Thyroid gland (tissue), 4 donors: ENCODE data around the gene TK2. TPM values are rescaled to one million over a fixed set of nuclear protein-coding genes. Genes with fewer than 3 reads are reported as not detected.
"Not testable (repeated sequence)": the region's sequence is repeated elsewhere in the genome, so short reads cannot be mapped to it uniquely, and the experiment has no call there.

Experiments
- DNase-seq, 2 donors: peaks; one replicate each; pipeline ENCODE4 v3.0.0-alpha.2; 2019
- H3K27ac ChIP-seq, 3 donors: fragments of 200-600 bp; sonication (generic); 1 replicate in 2 of 3; 2 replicates in 1 of 3; pipeline ENCODE4 v1.5.1; 2016 to 2019; ENCODE audit warnings: mild to moderate bottlenecking in 1 of 3, moderate library complexity in 1 of 3
- H3K27me3 ChIP-seq: fragments of 200-600 bp; sonication (generic); one replicate; pipeline ENCODE4 v1.5.1; 2019
- H3K36me3 ChIP-seq, 2 donors: fragments of 200-600 bp; sonication (generic); one replicate each; pipeline ENCODE4 v1.5.1; 2016 to 2019
- H3K4me1 ChIP-seq, 2 donors: fragments of 200-600 bp; sonication (generic); one replicate each; pipeline ENCODE4 v1.5.1; 2017 to 2019
- H3K4me3 ChIP-seq, 3 donors: fragments of 200-600 bp; sonication (generic); replicated peaks in 1 of 3; 1 replicate in 2 of 3; 2 replicates in 1 of 3; pipeline ENCODE4 v1.5.1; 2016; ENCODE audit warnings: mild to moderate bottlenecking in 1 of 3
- H3K9me3 ChIP-seq: fragments of 200-600 bp; sonication (generic); one replicate; pipeline ENCODE4 v1.5.1; 2017
- CTCF ChIP-seq, 6 experiments: fragments of 200-600 bp in 3 of 6; fragments of 450-650 bp in 3 of 6; sonication (generic) in 3 of 6; IDR thresholded peaks; one replicate each; pipeline ENCODE4 v1.5.1; 2016 to 2019; ENCODE audit warnings: antibody characterized with exemption in 6 of 6, mild to moderate bottlenecking in 2 of 6, inconsistent platforms in 1 of 6, moderate library complexity in 1 of 6
- POLR2A ChIP-seq, 2 donors: fragments of 450-650 bp; IDR thresholded peaks; one replicate each; pipeline ENCODE4 v1.6.1; 2017; ENCODE audit warnings: antibody characterized with exemption in 2 of 2, mild to moderate bottlenecking in 2 of 2, moderate library complexity in 1 of 2
- WGBS, 2 donors: methylation state at CpG; one replicate each; pipeline ENCODE4 v1.1.5; 2017; 5-methylcytosine and 5-hydroxymethylcytosine counted together
- intact Hi-C: fragments of 100-400 bp; cut with DNase I; formaldehyde crosslinking; loops from one replicate; pipeline ENCODE4 v1.15.1; 2023
- total RNA-seq, 4 donors: library from RNA; depleted of rRNA; stranded (reverse); fragments of >200 nt; gene quantifications; one replicate each; pipeline ENCODE4 v1.2.3, GENCODE V29; 2016

The TK2 gene
- total RNA-seq, 4 donors from 2014 or later: 31.6 to 55.5 (median 46.6) TPM

- WGBS, 2 donors: 38 to 74% methylated on average over 2 of the region's 2 CpGs
- DNase-seq: no peak
- H3K27me3 ChIP-seq: no peaks in the 10 kb centered on the region
- no peak overlapping the region for H3K4me3 ChIP-seq
- intact Hi-C loops: no loop called here
- H3K27ac ChIP-seq: no peak overlapping the region
- no peaks in the 10 kb centered on the region for H3K9me3 ChIP-seq
- H3K36me3 ChIP-seq: no peaks in the 10 kb centered on the region
- TF ChIP-seq POLR2A (IDR thresholded peaks at IDR 0.05): no peak
- H3K4me1 ChIP-seq: no peaks in the 10 kb centered on the region
Observed at GRCh38 chr16:66572356-66572755, 22.4 kb upstream of the TK2 start.

DNA sequence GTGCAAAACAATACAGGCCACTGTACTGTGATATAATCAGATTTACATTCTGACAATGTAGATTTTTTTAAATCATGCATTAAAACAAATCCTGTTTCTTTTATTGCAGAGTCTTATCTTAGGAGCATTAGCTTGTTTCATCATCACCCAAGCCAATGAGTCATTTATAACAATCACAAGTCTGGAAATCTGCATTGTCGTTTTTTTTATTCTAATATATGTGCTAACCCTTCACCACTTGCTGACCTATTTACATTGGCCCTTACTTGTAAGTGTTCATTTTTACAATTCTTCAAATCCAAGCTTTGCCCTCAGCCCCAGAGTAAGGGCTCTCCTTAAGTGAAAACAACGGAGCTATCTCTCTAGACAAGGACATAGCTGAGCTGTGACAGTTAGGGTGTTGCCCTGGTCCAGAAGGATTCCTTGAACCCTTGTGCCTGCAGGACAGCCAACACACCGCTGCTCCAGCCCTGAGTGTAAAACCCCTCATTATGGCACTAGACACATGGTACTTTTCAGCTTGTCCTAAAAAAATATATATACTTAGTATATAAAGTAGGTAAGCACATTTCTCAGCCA lies 20.0 kb upstream of the TK2 start:
- Histone ChIP-seq H3K4me1 (no peaks in the 10 kb centered on the region), H3K9me3 (no peaks in the 10 kb centered on the region), H3K36me3 (peaks cover 0 to 8% of the 10 kb centered on the region in 2 donors), H3K4me3 (no peak overlapping the region), H3K27me3 (no peaks in the 10 kb centered on the region), H3K27ac (no peak overlapping the region)
- intact Hi-C loops: no loop called here
- 54 to 66% methylated on average over 3 of the region's 3 CpGs for WGBS, 2 donors
- DNase-seq: no peak
- TF ChIP-seq CTCF (IDR thresholded peaks at IDR 0.05) (no peak), POLR2A (IDR thresholded peaks at IDR 0.05) (no peak)

GRCh38 chr16:66569131-66569530 lies 19.2 kb upstream of the TK2 start:
- TF ChIP-seq CTCF (IDR thresholded peaks at IDR 0.05) (no peak), POLR2A (IDR thresholded peaks at IDR 0.05) (no peak)
- intact Hi-C loops: no loop called here
- DNase-seq: no peak
- Histone ChIP-seq H3K27ac (no peak overlapping the region), H3K9me3 (no peaks in the 10 kb centered on the region), H3K4me1 (no peaks in the 10 kb centered on the region), H3K4me3 (no peak overlapping the region), H3K36me3 (peaks cover 0 to 8% of the 10 kb centered on the region in 2 donors), H3K27me3 (no peaks in the 10 kb centered on the region)
- WGBS, 2 donors: 96 to 98% methylated on average over 1 of the region's 1 CpG

GRCh38 chr16:66568355-66568754 lies 18.4 kb upstream of the TK2 start:
- no peak for TF ChIP-seq CTCF (IDR thresholded peaks at IDR 0.05)
- TF ChIP-seq POLR2A (IDR thresholded peaks at IDR 0.05): no peak
- Histone ChIP-seq H3K4me1 (no peaks in the 10 kb centered on the region), H3K4me3 (no peak overlapping the region), H3K27ac (no peak overlapping the region), H3K36me3 (peaks cover 0 to 8% of the 10 kb centered on the region in 2 donors), H3K9me3 (no peaks in the 10 kb centered on the region), H3K27me3 (no peaks in the 10 kb centered on the region)
- intact Hi-C loops: no loop called here
- no peak for DNase-seq
- 88 to 96% methylated on average over 2 of the region's 2 CpGs for WGBS, 2 donors

DNA sequence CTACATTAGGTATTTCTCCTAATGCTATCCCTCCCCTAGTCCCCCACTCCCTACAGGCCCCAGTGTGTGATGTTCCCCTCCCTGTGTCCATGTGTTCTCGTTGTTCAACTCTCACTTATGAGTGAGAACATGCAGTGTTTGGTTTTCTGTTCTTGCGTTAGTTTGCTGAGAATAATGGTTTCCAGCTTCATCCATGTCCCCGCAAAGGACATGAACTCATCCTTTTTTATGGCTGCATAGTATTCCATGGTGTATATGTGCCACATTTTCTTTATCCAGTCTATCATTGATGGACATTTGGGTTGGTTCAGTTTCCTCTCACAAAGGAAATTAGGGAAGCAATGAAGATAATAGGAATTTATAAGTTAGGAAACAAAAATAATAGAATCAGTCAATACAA lies 17.3 kb upstream of the TK2 start:
- H3K9me3 ChIP-seq, intact Hi-C loops, H3K4me1 ChIP-seq, H3K36me3 ChIP-seq, H3K27me3 ChIP-seq, H3K27ac ChIP-seq, DNase-seq, H3K4me3 ChIP-seq: not testable (repeated sequence)
- 97 to 98% methylated on average over 3 of the region's 3 CpGs for WGBS, 2 donors

- no peak for TF ChIP-seq CTCF (IDR thresholded peaks at IDR 0.05)
- TF ChIP-seq POLR2A (IDR thresholded peaks at IDR 0.05): no peak
- intact Hi-C loops: no loop called here
- WGBS, 2 donors: 93 to 94% methylated on average over 46 to 54 of the region's 54 CpGs
Observed at GRCh38 chr16:66566051-66566901, 16.4 kb upstream of the TK2 start, which contains the start of gene CMTM1. Gene CMTM1, plus strand, starts transcription at chr16:66566439. Its CDS starts 75 bp downstream, at chr16:66566514.

More at GRCh38 chr16:66566051-66566901, 16.4 kb upstream of the TK2 start, which contains the start of gene CMTM1:
- Histone ChIP-seq H3K27me3 (no peaks in the 10 kb centered on the region), H3K27ac (no peak within 1 kb of the TSS), H3K4me1 (peaks cover 0 to 4% of the 10 kb centered on the region in 2 donors), H3K9me3 (no peaks in the 10 kb centered on the region), H3K4me3 (no peak within 1 kb of the TSS), H3K36me3 (peaks cover 0 to 8% of the 10 kb centered on the region in 2 donors)
- DNase-seq: no peak
